8988T (cell line): ENCODE data around the gene RPN1.

Experiments used
- DNase-seq: peaks from one replicate; pipeline ENCODE4 v3.0.0; 2011

RPN1 gene

GRCh38 chr3:128576290-128576689 is 74.3 kb downstream of the RPN1 start:
- DNase-seq: no peak

- DNase-seq: no peak
Observed at GRCh38 chr3:128575777-128576176, 74.8 kb downstream of the RPN1 start.

GRCh38 chr3:128573707-128574162 is 76.9 kb downstream of the RPN1 start:
- DNase-seq: no peak

- DNase-seq: no peak
Observed at GRCh38 chr3:128573160-128573559, 77.5 kb downstream of the RPN1 start.

GRCh38 chr3:128572644-128573105 is 77.9 kb downstream of the RPN1 start:
- peak; percentile 89 for DNase-seq

GRCh38 chr3:128572013-128572412 is 78.6 kb downstream of the RPN1 start:
- no peak for DNase-seq
